ENCODE results near the gene CHAD. TPM values are rescaled to one million over a fixed set of nuclear protein-coding genes. Genes with fewer than 3 reads are reported as not detected.

CHAD gene
- total RNA-seq, 4 donors from 2014 or later, result not detected

GRCh38 chr17:50472286-50472685 lies 3.6 kb upstream of the CHAD start:
- DNase-seq (ENCODE audit: low spot score) (no peak), ATAC-seq (ENCODE audit: low FRiP score) (no peak)

GRCh38 chr17:50471009-50471905 lies 2.6 kb upstream of the CHAD start:
- no peak for TF ChIP-seq CTCF (IDR thresholded peaks at IDR 0.05)
- ATAC-seq (ENCODE audit: low FRiP score) (no peak), DNase-seq (ENCODE audit: low spot score) (no peak)

More at GRCh38 chr17:50472286-50472685, 3.6 kb upstream of the CHAD start:
- no peak for TF ChIP-seq CTCF (IDR thresholded peaks at IDR 0.05)

DNA sequence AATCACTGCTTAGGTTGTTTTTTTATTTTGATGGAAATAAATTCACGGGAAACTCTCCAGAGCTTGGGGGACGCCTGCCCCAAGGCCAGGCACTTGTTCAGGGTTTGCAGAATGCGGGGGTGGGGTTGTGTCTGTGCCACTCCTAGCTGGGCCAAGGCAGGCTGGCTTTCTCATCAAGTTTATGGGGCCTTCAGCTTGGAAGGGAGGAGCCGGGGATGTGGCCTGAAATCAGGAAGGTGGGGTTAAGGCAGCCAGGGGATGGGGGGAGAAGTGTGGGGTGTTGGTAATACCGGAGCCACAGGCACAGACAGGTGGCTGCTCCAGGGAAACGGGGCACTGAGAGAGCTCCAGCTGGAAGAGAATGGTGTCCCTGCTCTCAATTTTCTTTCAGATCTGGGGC lies 1.7 kb upstream of the CHAD start:
- DNase-seq (ENCODE audit: low spot score), result no peak
- ATAC-seq (ENCODE audit: low FRiP score), result no peak
- no peak for TF ChIP-seq CTCF (IDR thresholded peaks at IDR 0.05)

- no peak for ATAC-seq (ENCODE audit: low FRiP score)
- DNase-seq (ENCODE audit: low spot score), result no peak
- no peak for TF ChIP-seq CTCF (IDR thresholded peaks at IDR 0.05)
Measured at GRCh38 chr17:50469671-50470305, 1.1 kb upstream of the CHAD start.

DNA sequence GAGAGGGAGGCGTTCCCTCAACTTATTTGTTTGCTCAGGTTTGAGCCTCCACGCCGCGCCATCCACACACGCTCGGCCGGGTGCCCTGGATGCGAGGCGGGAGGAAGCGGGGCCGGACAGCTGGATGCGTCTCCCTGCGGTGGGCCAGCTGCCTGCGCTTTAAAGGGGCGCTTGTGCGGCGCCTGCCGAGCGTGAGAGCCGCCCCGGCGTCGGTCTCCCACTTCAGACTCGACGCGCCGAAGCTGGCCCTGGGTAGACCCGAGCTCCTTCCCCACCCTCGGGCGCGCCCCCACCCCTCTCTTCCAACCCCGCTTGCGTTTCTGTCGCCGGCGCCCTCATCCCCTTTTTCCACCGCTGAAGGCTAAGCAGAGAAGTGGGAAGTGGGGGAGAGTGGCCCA lies 527 bp upstream of the CHAD start:
- DNase-seq (ENCODE audit: low spot score) (no peak), ATAC-seq (ENCODE audit: low FRiP score) (no peak)
- TF ChIP-seq CTCF (IDR thresholded peaks at IDR 0.05), result no peak

- TF ChIP-seq CTCF (IDR thresholded peaks at IDR 0.05), result no peak
- ATAC-seq (ENCODE audit: low FRiP score), result no peak
- DNase-seq (ENCODE audit: low spot score), result no peak
Measured at GRCh38 chr17:50467855-50468303, 801 bp downstream of the CHAD start.
